ENCODE measurements around the gene IYD.

IYD gene, protein sequence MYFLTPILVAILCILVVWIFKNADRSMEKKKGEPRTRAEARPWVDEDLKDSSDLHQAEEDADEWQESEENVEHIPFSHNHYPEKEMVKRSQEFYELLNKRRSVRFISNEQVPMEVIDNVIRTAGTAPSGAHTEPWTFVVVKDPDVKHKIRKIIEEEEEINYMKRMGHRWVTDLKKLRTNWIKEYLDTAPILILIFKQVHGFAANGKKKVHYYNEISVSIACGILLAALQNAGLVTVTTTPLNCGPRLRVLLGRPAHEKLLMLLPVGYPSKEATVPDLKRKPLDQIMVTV

DNA sequence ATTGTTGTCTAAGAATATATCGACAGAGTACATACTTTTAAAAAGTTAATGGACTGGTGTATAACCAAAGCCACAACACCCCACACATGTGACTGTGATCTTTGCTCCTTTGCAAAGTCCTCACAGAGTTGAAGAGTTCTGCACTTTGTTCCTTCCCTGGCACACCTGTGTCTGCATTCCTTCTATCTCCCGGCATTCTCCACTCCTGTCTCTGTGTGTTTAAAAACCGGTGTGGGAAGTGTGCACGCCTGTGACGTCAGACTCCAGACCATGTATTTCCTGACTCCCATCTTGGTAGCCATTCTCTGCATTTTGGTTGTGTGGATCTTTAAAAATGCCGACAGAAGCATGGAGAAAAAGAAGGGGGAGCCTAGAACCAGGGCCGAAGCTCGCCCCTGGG is at the start of gene IYD:
Gene IYD, plus strand, starts transcription at position 251 of the 400 bp plus-strand sequence. Its CDS starts 20 bp downstream, at position 271.
- Histone ChIP-seq H3K4me2 (ENCODE audit: low read length) (no peak within 1 kb of the TSS), H3K79me2 (ENCODE audit: low read length) (no peaks in the 10 kb centered on the region), H2AFZ (ENCODE audit: low read depth, low read length) (no peak within 1 kb of the TSS), H3K27ac (ENCODE audit: low read length) (no peak within 1 kb of the TSS), H3K9me3 (ENCODE audit: insufficient read depth, low read length) (no peaks in the 10 kb centered on the region), H3K4me1 (ENCODE audit: low read length) (0 out of 2 replicates have a peak, but pooled peaks cover 7% of the 10 kb centered on the region), H3K36me3 (replicated peaks; ENCODE audit: low read depth, low read length) (no peaks in the 10 kb centered on the region), H3K4me3 (ENCODE audit: low read length) (no peak within 1 kb of the TSS), H4K20me1 (ENCODE audit: insufficient read depth, low read length) (no peaks in the 10 kb centered on the region), H3K27me3 (ENCODE audit: low read depth, low read length) (peaks cover 7% of the 10 kb centered on the region; the same call in 1 of the 2 replicates), H3K9ac (ENCODE audit: low read length) (no peak within 1 kb of the TSS)
- TF ChIP-seq, protein P1, sequence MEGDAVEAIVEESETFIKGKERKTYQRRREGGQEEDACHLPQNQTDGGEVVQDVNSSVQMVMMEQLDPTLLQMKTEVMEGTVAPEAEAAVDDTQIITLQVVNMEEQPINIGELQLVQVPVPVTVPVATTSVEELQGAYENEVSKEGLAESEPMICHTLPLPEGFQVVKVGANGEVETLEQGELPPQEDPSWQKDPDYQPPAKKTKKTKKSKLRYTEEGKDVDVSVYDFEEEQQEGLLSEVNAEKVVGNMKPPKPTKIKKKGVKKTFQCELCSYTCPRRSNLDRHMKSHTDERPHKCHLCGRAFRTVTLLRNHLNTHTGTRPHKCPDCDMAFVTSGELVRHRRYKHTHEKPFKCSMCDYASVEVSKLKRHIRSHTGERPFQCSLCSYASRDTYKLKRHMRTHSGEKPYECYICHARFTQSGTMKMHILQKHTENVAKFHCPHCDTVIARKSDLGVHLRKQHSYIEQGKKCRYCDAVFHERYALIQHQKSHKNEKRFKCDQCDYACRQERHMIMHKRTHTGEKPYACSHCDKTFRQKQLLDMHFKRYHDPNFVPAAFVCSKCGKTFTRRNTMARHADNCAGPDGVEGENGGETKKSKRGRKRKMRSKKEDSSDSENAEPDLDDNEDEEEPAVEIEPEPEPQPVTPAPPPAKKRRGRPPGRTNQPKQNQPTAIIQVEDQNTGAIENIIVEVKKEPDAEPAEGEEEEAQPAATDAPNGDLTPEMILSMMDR (IDR thresholded peaks at IDR 0.05; ENCODE audit: low read depth, low read length) = no peak
- TF ChIP-seq EZH2phosphoT487 (IDR thresholded peaks at IDR 0.05; ENCODE audit: low read depth) = no peak

DNA sequence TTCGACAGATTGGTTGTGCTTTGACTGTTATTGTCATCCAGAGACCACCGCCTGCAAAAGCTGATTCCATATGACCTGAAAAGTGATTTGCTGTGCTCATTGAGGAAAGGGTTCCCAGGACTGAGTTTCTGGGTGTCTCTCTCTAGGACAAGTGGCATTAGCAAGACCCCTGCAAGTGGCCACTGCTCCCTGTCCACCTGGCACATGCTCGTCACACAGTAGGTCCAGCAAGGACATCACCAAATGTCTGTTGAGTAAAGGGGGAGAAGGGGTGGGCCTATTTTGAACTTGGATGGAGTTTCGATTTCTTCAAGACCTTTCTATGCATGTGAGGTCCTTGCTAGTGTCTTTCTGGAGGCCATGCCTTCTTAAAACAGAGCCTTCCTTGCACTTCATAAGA is 48.9 kb upstream of the IYD start:
- H3K27ac ChIP-seq (ENCODE audit: low read length) = no peak overlapping the region
- H3K79me2 ChIP-seq (ENCODE audit: low read length) = no peaks in the 10 kb centered on the region
- H3K4me2 ChIP-seq (ENCODE audit: low read length) = no peak overlapping the region
- H3K4me1 ChIP-seq (ENCODE audit: low read length) = no peaks in the 10 kb centered on the region
- no peaks in the 10 kb centered on the region for H3K9me3 ChIP-seq (ENCODE audit: insufficient read depth, low read length)
- no peak overlapping the region for H2AFZ ChIP-seq (ENCODE audit: low read depth, low read length)
- no peak overlapping the region for H3K9ac ChIP-seq (ENCODE audit: low read length)
- no peak for TF ChIP-seq EZH2phosphoT487 (IDR thresholded peaks at IDR 0.05; ENCODE audit: low read depth)
- TF ChIP-seq, protein P1 (IDR thresholded peaks at IDR 0.05; ENCODE audit: low read depth, low read length) = no peak
- H3K4me3 ChIP-seq (ENCODE audit: low read length) = no peak overlapping the region
- peaks cover 14% of the 10 kb centered on the region; the same call in 1 of the 2 replicates for H3K27me3 ChIP-seq (ENCODE audit: low read depth, low read length)
- H3K36me3 ChIP-seq (replicated peaks; ENCODE audit: low read depth, low read length) = no peaks in the 10 kb centered on the region
- no peaks in the 10 kb centered on the region for H4K20me1 ChIP-seq (ENCODE audit: insufficient read depth, low read length)

DNA sequence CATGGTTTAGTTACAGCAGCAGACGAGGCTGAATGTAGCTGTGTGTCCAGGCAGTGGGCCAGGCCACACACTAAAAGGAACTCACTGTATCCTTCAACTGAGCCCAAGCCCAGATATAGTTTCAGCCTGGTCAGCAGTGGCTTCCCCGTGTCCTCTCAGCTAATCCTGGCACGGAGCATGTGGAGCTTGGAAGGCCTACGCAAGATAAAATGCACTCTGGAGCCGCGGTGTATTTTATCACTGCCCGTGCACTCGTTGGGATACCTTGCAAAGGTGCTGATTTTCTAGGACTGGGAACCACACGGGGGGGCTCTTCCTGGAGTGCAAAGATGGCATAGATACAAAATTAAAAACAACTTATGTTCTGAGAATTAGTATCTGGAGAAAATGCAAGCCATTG is 48.4 kb upstream of the IYD start:
- peaks cover 13% of the 10 kb centered on the region; the same call in 1 of the 2 replicates for H3K27me3 ChIP-seq (ENCODE audit: low read depth, low read length)
- no peaks in the 10 kb centered on the region for H4K20me1 ChIP-seq (ENCODE audit: insufficient read depth, low read length)
- H3K79me2 ChIP-seq (ENCODE audit: low read length) = no peaks in the 10 kb centered on the region
- H2AFZ ChIP-seq (ENCODE audit: low read depth, low read length) = no peak overlapping the region
- H3K27ac ChIP-seq (ENCODE audit: low read length) = no peak overlapping the region
- H3K36me3 ChIP-seq (replicated peaks; ENCODE audit: low read depth, low read length) = no peaks in the 10 kb centered on the region
- TF ChIP-seq EZH2phosphoT487 (IDR thresholded peaks at IDR 0.05; ENCODE audit: low read depth) = no peak
- TF ChIP-seq, protein P1 (IDR thresholded peaks at IDR 0.05; ENCODE audit: low read depth, low read length) = no peak
- H3K9ac ChIP-seq (ENCODE audit: low read length) = no peak overlapping the region
- no peaks in the 10 kb centered on the region for H3K9me3 ChIP-seq (ENCODE audit: insufficient read depth, low read length)
- H3K4me2 ChIP-seq (ENCODE audit: low read length) = no peak overlapping the region
- no peaks in the 10 kb centered on the region for H3K4me1 ChIP-seq (ENCODE audit: low read length)
- no peak overlapping the region for H3K4me3 ChIP-seq (ENCODE audit: low read length)

DNA sequence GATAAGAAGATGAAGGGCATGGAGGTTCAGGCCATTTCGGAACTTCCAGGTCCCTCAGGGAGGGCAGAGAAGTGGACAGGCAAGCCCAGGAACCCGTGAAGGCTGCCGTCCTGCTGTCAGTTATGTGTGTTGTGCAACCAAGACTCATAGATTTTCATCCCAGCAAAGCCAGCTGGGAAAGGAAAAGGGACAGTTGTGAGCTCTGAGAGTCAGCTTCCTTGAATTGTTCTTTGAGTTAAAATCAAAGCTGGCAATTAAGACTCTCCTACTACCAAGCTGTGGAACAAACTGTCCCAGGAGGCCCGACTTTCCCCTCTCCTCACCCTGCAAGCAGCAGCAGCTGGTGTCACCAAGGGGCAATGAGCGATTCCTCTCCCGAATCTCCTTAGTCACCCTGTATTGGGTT is 46.3 kb upstream of the IYD start:
- no peaks in the 10 kb centered on the region for H4K20me1 ChIP-seq (ENCODE audit: insufficient read depth, low read length)
- no peaks in the 10 kb centered on the region for H3K9me3 ChIP-seq (ENCODE audit: insufficient read depth, low read length)

More for the DNA sequence above, 46.3 kb upstream of the IYD start:
- H3K4me3 ChIP-seq (ENCODE audit: low read length) = no peak overlapping the region
- TF ChIP-seq, protein P1 (IDR thresholded peaks at IDR 0.05; ENCODE audit: low read depth, low read length) = no peak
- TF ChIP-seq EZH2phosphoT487 (IDR thresholded peaks at IDR 0.05; ENCODE audit: low read depth) = no peak
- H3K36me3 ChIP-seq (replicated peaks; ENCODE audit: low read depth, low read length) = no peaks in the 10 kb centered on the region
- no peak overlapping the region for H3K27ac ChIP-seq (ENCODE audit: low read length)
- H3K79me2 ChIP-seq (ENCODE audit: low read length) = no peaks in the 10 kb centered on the region
- H3K4me1 ChIP-seq (ENCODE audit: low read length) = no peaks in the 10 kb centered on the region
- H2AFZ ChIP-seq (ENCODE audit: low read depth, low read length) = no peak overlapping the region
- no peak overlapping the region for H3K4me2 ChIP-seq (ENCODE audit: low read length)
- no peak overlapping the region for H3K9ac ChIP-seq (ENCODE audit: low read length)
- H3K27me3 ChIP-seq (ENCODE audit: low read depth, low read length) = peaks cover 13% of the 10 kb centered on the region; the same call in 1 of the 2 replicates

All from OCI-LY3 (cell line).